Sigmoid colon (tissue), 4 donors: ENCODE measurements around the gene IFNA2.

ENCODE experiments used
- POLR2AphosphoS5 ChIP-seq, 4 donors: sonication (generic); formaldehyde crosslinking; IDR thresholded peaks; one replicate each; pipeline ENCODE4 v1.6.1; 2017; ENCODE audit warnings: antibody characterized with exemption in 4 of 4
- TF ChIP-seq, protein P1 (sequence below), 4 experiments: fragments of 450-650 bp in 3 of 4; fragments of 200-600 bp in 1 of 4; IDR thresholded peaks; one replicate each; pipeline ENCODE4 v1.5.1; 2016 to 2019; ENCODE audit warnings: antibody characterized with exemption in 4 of 4, mild to moderate bottlenecking in 3 of 4, moderate library complexity in 2 of 4

DNA sequence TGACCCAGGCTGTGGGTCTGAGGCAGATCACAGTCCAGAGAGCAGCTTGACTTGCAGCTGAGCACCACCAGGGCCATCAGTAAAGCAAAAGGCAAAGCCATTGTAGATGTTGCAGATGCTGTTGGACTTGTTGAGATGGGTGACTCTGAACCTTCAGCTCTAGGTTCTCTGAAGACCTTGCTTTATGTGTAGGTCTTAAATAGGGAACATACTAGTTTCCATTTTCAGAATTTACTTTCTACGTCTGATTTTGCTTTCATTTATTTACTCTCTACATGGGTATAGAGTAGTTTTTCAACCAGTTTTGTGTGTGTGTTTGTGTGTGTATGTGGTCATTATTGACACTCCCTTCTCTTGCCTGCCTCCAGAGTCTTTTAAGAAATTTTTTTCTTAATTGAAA, 34.4 kb downstream of the IFNA2 start, which contains the start of gene IFNA6:
- TF ChIP-seq, protein P1, sequence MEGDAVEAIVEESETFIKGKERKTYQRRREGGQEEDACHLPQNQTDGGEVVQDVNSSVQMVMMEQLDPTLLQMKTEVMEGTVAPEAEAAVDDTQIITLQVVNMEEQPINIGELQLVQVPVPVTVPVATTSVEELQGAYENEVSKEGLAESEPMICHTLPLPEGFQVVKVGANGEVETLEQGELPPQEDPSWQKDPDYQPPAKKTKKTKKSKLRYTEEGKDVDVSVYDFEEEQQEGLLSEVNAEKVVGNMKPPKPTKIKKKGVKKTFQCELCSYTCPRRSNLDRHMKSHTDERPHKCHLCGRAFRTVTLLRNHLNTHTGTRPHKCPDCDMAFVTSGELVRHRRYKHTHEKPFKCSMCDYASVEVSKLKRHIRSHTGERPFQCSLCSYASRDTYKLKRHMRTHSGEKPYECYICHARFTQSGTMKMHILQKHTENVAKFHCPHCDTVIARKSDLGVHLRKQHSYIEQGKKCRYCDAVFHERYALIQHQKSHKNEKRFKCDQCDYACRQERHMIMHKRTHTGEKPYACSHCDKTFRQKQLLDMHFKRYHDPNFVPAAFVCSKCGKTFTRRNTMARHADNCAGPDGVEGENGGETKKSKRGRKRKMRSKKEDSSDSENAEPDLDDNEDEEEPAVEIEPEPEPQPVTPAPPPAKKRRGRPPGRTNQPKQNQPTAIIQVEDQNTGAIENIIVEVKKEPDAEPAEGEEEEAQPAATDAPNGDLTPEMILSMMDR (IDR thresholded peaks at IDR 0.05) = no peak
- no peak for TF ChIP-seq POLR2AphosphoS5 (IDR thresholded peaks at IDR 0.05)
